GM12872 (cell line): ENCODE results near the gene DAB2IP.

ENCODE experiments used
- CTCF ChIP-seq: IDR thresholded peaks from 3 replicates; pipeline ENCODE4 v1.5.1; 2011; ENCODE audit warnings: low read depth, mild to moderate bottlenecking, low read length, moderate library complexity; ENCODE audit not compliant: insufficient read depth

DAB2IP gene

GRCh38 chr9:121728916-121729315, 77.5 kb downstream of the DAB2IP start:
- no peak for TF ChIP-seq CTCF

- TF ChIP-seq CTCF = no peak
Observed at GRCh38 chr9:121729769-121730562, 78.5 kb downstream of the DAB2IP start.

- TF ChIP-seq CTCF = no peak
Observed at GRCh38 chr9:121731090-121731489, 79.7 kb downstream of the DAB2IP start.

- TF ChIP-seq CTCF = no peak
Observed at GRCh38 chr9:121731919-121732318, 80.5 kb downstream of the DAB2IP start.

GRCh38 chr9:121732389-121732788, 81.0 kb downstream of the DAB2IP start:
- TF ChIP-seq CTCF = no peak

- TF ChIP-seq CTCF = no peak
Observed at GRCh38 chr9:121732886-121733285, 81.5 kb downstream of the DAB2IP start.

- TF ChIP-seq CTCF = no peak
Observed at GRCh38 chr9:121734465-121734864, 83.0 kb downstream of the DAB2IP start.
